ENCODE data around the gene PSMG1. TPM values are rescaled to one million over a fixed set of nuclear protein-coding genes. Genes with fewer than 3 reads are reported as not detected.
"Not testable (repeated sequence)": the region's sequence is repeated elsewhere in the genome, so short reads cannot be mapped to it uniquely, and the experiment has no call there.

PSMG1 gene
- total RNA-seq, 5 donors from 2014 or later (not counting 1 experiment from before 2014, with no cell fraction given) = 12.9 to 18.1 (median 16.8) TPM

- peaks cover 3 to 5% of the 10 kb centered on the region in 2 donors for H3K27me3 Mint-ChIP-seq
- no peak overlapping the region for H3K4me3 Mint-ChIP-seq
- H3K9me3 Mint-ChIP-seq = no peaks in the 10 kb centered on the region
- CTCF ChIA-PET = no interaction called here
- Histone ChIP-seq H3K4me3 (ENCODE audit: control insufficient read depth in 1 of 2, extremely low read depth in 1 of 2, low read length in 1 of 2) (no peak overlapping the region), H3K4me1 (ENCODE audit: control insufficient read depth in 1 of 2, extremely low read depth in 1 of 2, insufficient read depth in 2 of 2, low read length in 2 of 2) (no peaks in the 10 kb centered on the region), H3K27me3 (replicated peaks in 1 of 2; ENCODE audit: control insufficient read depth in 2 of 2, extremely low read depth in 1 of 2, insufficient read depth in 2 of 2, low read length in 1 of 2) (peaks cover 0 to 14% of the 10 kb centered on the region in 2 experiments), H3K36me3 (ENCODE audit: control insufficient read depth in 2 of 2, extremely low read depth in 1 of 2, insufficient read depth in 1 of 2, low read length in 1 of 2) (no peaks in the 10 kb centered on the region), H3K9me3 (no peaks in the 10 kb centered on the region), H3K27ac (ENCODE audit: low read length) (no peak overlapping the region)
- ATAC-seq (replicated peaks in 1 of 4) = no peak
- no peak overlapping the region for H3K27ac Mint-ChIP-seq
- POLR2A ChIA-PET = no interaction called here
- no peaks in the 10 kb centered on the region for H3K36me3 Mint-ChIP-seq
- DNase-seq = no peak
- WGBS (ENCODE audit: insufficient coverage) = 89% methylated on average over 4 of the region's 5 CpGs
- no peaks in the 10 kb centered on the region for H3K4me1 Mint-ChIP-seq
These were observed 46.5 kb downstream of the PSMG1 start for GRCh38 chr21:39136711-39137110.

GRCh38 chr21:39136138-39136537 is 47.1 kb downstream of the PSMG1 start:
- H3K9me3 Mint-ChIP-seq; H3K4me1 Mint-ChIP-seq; H3K27me3 Mint-ChIP-seq; H3K27ac ChIP-seq (ENCODE audit: low read length); ATAC-seq (replicated peaks in 1 of 4); H3K4me3 ChIP-seq (ENCODE audit: control insufficient read depth in 1 of 2, extremely low read depth in 1 of 2, low read length in 1 of 2); CTCF ChIA-PET; H3K4me1 ChIP-seq (ENCODE audit: control insufficient read depth in 1 of 2, extremely low read depth in 1 of 2, insufficient read depth in 2 of 2, low read length in 2 of 2); H3K36me3 ChIP-seq (ENCODE audit: control insufficient read depth in 2 of 2, extremely low read depth in 1 of 2, insufficient read depth in 1 of 2, low read length in 1 of 2); H3K36me3 Mint-ChIP-seq; POLR2A ChIA-PET; H3K27ac Mint-ChIP-seq; H3K9me3 ChIP-seq; H3K4me3 Mint-ChIP-seq: not testable (repeated sequence)
- WGBS (ENCODE audit: insufficient coverage) = no CpG with 5 or more reads among the region's 8 CpGs
- DNase-seq = peak in 1 of 35 experiments; percentile 5
- peaks cover 0 to 14% of the 10 kb centered on the region in 2 experiments for H3K27me3 ChIP-seq (replicated peaks in 1 of 2; ENCODE audit: control insufficient read depth in 2 of 2, extremely low read depth in 1 of 2, insufficient read depth in 2 of 2, low read length in 1 of 2)

GRCh38 chr21:39134288-39134810 is 48.9 kb downstream of the PSMG1 start:
- 87% methylated on average over 15 of the region's 15 CpGs for WGBS (ENCODE audit: insufficient coverage)
- DNase-seq (no peak), ATAC-seq (replicated peaks in 1 of 4) (no peak)
- Histone ChIP-seq H3K4me3 (ENCODE audit: control insufficient read depth in 1 of 2, extremely low read depth in 1 of 2, low read length in 1 of 2) (no peak overlapping the region), H3K36me3 (ENCODE audit: control insufficient read depth in 2 of 2, extremely low read depth in 1 of 2, insufficient read depth in 1 of 2, low read length in 1 of 2) (no peaks in the 10 kb centered on the region), H3K9me3 (no peaks in the 10 kb centered on the region), H3K27ac (ENCODE audit: low read length) (no peak overlapping the region), H3K27me3 (replicated peaks in 1 of 2; ENCODE audit: control insufficient read depth in 2 of 2, extremely low read depth in 1 of 2, insufficient read depth in 2 of 2, low read length in 1 of 2) (peaks cover 0 to 12% of the 10 kb centered on the region in 2 experiments), H3K4me1 (ENCODE audit: control insufficient read depth in 1 of 2, extremely low read depth in 1 of 2, insufficient read depth in 2 of 2, low read length in 2 of 2) (no peaks in the 10 kb centered on the region)
- ChIA-PET POLR2A (no interaction called here), CTCF (no interaction called here)
- Mint-ChIP-seq H3K27ac (no peak overlapping the region), H3K4me3 (no peak overlapping the region), H3K4me1 (no peaks in the 10 kb centered on the region), H3K9me3 (peaks cover 0 to 5% (median 0%) of the 10 kb centered on the region in 3 donors), H3K36me3 (no peaks in the 10 kb centered on the region), H3K27me3 (peaks cover 0 to 3% of the 10 kb centered on the region in 2 donors)

DNA sequence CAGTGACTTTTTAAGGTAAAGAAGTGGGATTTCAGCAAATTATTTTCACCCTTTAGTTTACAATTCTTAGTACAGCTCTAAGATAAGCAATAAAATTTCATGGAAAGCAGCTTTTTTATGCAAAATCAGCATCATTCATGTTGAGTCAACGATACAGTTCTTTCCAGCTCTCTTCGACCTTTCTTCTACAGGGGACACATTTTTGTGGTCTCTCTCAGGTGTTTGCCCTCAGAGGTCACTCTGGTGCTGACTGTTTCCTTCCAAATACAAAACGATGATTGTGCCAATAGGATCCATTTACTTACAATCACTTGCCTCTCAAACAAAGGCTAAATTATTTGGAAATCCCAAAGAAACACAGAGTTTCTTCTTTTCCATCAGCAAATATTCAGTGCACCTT is 51.0 kb downstream of the PSMG1 start:
- ChIA-PET CTCF (no interaction called here), POLR2A (no interaction called here)
- Histone ChIP-seq H3K27me3 (replicated peaks in 1 of 2; ENCODE audit: control insufficient read depth in 2 of 2, extremely low read depth in 1 of 2, insufficient read depth in 2 of 2, low read length in 1 of 2) (peaks cover 0 to 8% of the 10 kb centered on the region in 2 experiments), H3K36me3 (ENCODE audit: control insufficient read depth in 2 of 2, extremely low read depth in 1 of 2, insufficient read depth in 1 of 2, low read length in 1 of 2) (no peaks in the 10 kb centered on the region), H3K4me3 (ENCODE audit: control insufficient read depth in 1 of 2, extremely low read depth in 1 of 2, low read length in 1 of 2) (no peak overlapping the region), H3K9me3 (no peaks in the 10 kb centered on the region), H3K27ac (ENCODE audit: low read length) (no peak overlapping the region), H3K4me1 (ENCODE audit: control insufficient read depth in 1 of 2, extremely low read depth in 1 of 2, insufficient read depth in 2 of 2, low read length in 2 of 2) (no peaks in the 10 kb centered on the region)
- WGBS (ENCODE audit: insufficient coverage) = 60% methylated on average over 2 of the region's 3 CpGs
- H3K27me3 Mint-ChIP-seq = peaks cover 0 to 3% of the 10 kb centered on the region in 2 donors
- H3K4me3 Mint-ChIP-seq = no peak overlapping the region
- ATAC-seq (replicated peaks in 1 of 4) = no peak
- no peaks in the 10 kb centered on the region for H3K4me1 Mint-ChIP-seq
- no peak for DNase-seq
- no peak overlapping the region for H3K27ac Mint-ChIP-seq
- H3K9me3 Mint-ChIP-seq = peaks cover 0 to 5% (median 0%) of the 10 kb centered on the region in 3 donors
- H3K36me3 Mint-ChIP-seq = no peaks in the 10 kb centered on the region

DNA sequence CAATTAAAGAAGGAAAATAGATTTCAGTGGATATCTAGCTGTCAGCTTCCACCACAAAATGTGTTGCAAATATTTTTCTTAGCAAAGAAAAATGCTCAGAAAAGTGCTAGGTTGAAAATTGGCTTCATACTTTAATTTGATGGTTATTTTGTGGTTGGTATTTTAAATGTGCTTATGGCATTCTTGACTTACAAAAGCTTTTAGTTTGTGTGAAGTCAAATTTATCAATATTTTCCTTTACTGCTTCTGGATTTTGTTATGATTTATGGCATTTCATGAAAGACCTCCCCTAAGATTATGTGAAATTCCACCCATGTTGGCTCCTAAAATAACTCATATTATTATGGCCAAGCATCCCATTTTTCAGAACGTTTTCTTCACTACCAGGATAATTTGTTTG is 51.5 kb downstream of the PSMG1 start:
- no CpG with 5 or more reads among the region's 1 CpG for WGBS (ENCODE audit: insufficient coverage)
- H3K4me3 ChIP-seq (ENCODE audit: control insufficient read depth in 1 of 2, extremely low read depth in 1 of 2, low read length in 1 of 2) = no peak overlapping the region
- no peak for DNase-seq
- Mint-ChIP-seq H3K4me1 (no peaks in the 10 kb centered on the region), H3K27ac (no peak overlapping the region), H3K4me3 (no peak overlapping the region), H3K36me3 (no peaks in the 10 kb centered on the region), H3K27me3 (peaks cover 0 to 3% of the 10 kb centered on the region in 2 donors), H3K9me3 (peaks cover 0 to 5% (median 0%) of the 10 kb centered on the region in 3 donors)
- no peaks in the 10 kb centered on the region for H3K4me1 ChIP-seq (ENCODE audit: control insufficient read depth in 1 of 2, extremely low read depth in 1 of 2, insufficient read depth in 2 of 2, low read length in 2 of 2)
- no peaks in the 10 kb centered on the region for H3K9me3 ChIP-seq
- ChIA-PET POLR2A (no interaction called here), CTCF (no interaction called here)
- ATAC-seq (replicated peaks in 1 of 4) = no peak
- H3K36me3 ChIP-seq (ENCODE audit: control insufficient read depth in 2 of 2, extremely low read depth in 1 of 2, insufficient read depth in 1 of 2, low read length in 1 of 2) = no peaks in the 10 kb centered on the region
- H3K27me3 ChIP-seq (replicated peaks in 1 of 2; ENCODE audit: control insufficient read depth in 2 of 2, extremely low read depth in 1 of 2, insufficient read depth in 2 of 2, low read length in 1 of 2) = peaks cover 0 to 5% of the 10 kb centered on the region in 2 experiments
- H3K27ac ChIP-seq (ENCODE audit: low read length) = no peak overlapping the region

DNA sequence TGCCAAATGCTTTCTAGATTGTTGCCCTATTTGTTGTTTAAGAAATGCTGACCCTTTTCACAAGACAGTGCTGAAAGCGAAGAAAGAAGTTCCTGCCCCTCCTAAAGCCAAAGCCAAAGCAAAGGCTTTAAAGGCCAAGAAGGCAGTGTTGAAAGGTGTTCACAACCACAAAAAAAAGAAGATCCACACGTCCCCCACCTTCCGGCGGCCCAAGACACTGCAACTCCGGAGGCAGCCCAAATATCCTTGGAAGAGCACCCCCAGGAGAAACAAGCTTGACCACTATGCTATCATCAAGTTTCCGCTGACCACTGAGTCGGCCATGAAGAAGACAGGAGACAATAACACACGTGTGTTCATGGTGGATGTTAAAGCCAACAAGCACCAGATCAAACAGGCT is 55.7 kb downstream of the PSMG1 start:
- H3K36me3 ChIP-seq (ENCODE audit: control insufficient read depth in 2 of 2, extremely low read depth in 1 of 2, insufficient read depth in 1 of 2, low read length in 1 of 2) = no peaks in the 10 kb centered on the region
- H3K4me3 ChIP-seq (ENCODE audit: control insufficient read depth in 1 of 2, extremely low read depth in 1 of 2, low read length in 1 of 2) = no peak overlapping the region
- Mint-ChIP-seq H3K27me3 (no peaks in the 10 kb centered on the region), H3K4me1 (no peaks in the 10 kb centered on the region), H3K36me3 (no peaks in the 10 kb centered on the region), H3K27ac (no peak overlapping the region), H3K9me3 (peaks cover 5 to 7% (median 5%) of the 10 kb centered on the region in 3 donors), H3K4me3 (no peak overlapping the region)
- ChIA-PET POLR2A (no interaction called here), CTCF (interaction anchor here in 1 of 2 donors (0.8 kb wide), 1 partner anchor 378 kb away, joined by 3 read pairs; no protein-coding TSS in a partner anchor)
- ATAC-seq (replicated peaks in 1 of 4) = no peak
- H3K27me3 ChIP-seq (replicated peaks in 1 of 2; ENCODE audit: control insufficient read depth in 2 of 2, extremely low read depth in 1 of 2, insufficient read depth in 2 of 2, low read length in 1 of 2) = no peaks in the 10 kb centered on the region
- H3K27ac ChIP-seq (ENCODE audit: low read length) = no peak overlapping the region
- WGBS (ENCODE audit: insufficient coverage) = 83% methylated on average over 2 of the region's 8 CpGs
- no peak for DNase-seq
- no peaks in the 10 kb centered on the region for H3K4me1 ChIP-seq (ENCODE audit: control insufficient read depth in 1 of 2, extremely low read depth in 1 of 2, insufficient read depth in 2 of 2, low read length in 2 of 2)
- H3K9me3 ChIP-seq = no peaks in the 10 kb centered on the region

- no peaks in the 10 kb centered on the region for H3K9me3 ChIP-seq
- peaks cover 0 to 4% of the 10 kb centered on the region in 2 experiments for H3K4me1 ChIP-seq (ENCODE audit: control insufficient read depth in 1 of 2, extremely low read depth in 1 of 2, insufficient read depth in 2 of 2, low read length in 2 of 2)
- ChIA-PET POLR2A (no interaction called here), CTCF (interaction anchor here in 1 of 2 donors (0.5 kb wide), 1 partner anchor 624 kb away, joined by 4 read pairs; no protein-coding TSS in a partner anchor)
- H3K4me3 Mint-ChIP-seq = no peak overlapping the region
- H3K36me3 Mint-ChIP-seq = peaks cover 4% of the 10 kb centered on the region
- WGBS (ENCODE audit: insufficient coverage) = 90% methylated on average over 3 of the region's 4 CpGs
- ATAC-seq (replicated peaks in 1 of 4) (no peak), DNase-seq (no peak)
- H3K27me3 Mint-ChIP-seq = peaks cover 0 to 3% of the 10 kb centered on the region in 2 donors
- H3K9me3 Mint-ChIP-seq = peaks cover 9 to 13% (median 11%) of the 10 kb centered on the region in 3 donors
- H3K4me1 Mint-ChIP-seq = peaks cover 0 to 6% (median 4%) of the 10 kb centered on the region in 3 donors
- H3K36me3 ChIP-seq (ENCODE audit: control insufficient read depth in 2 of 2, extremely low read depth in 1 of 2, insufficient read depth in 1 of 2, low read length in 1 of 2) = no peaks in the 10 kb centered on the region
- no peak overlapping the region for H3K27ac Mint-ChIP-seq
- H3K4me3 ChIP-seq (ENCODE audit: control insufficient read depth in 1 of 2, extremely low read depth in 1 of 2, low read length in 1 of 2) = no peak overlapping the region
- H3K27me3 ChIP-seq (replicated peaks in 1 of 2; ENCODE audit: control insufficient read depth in 2 of 2, extremely low read depth in 1 of 2, insufficient read depth in 2 of 2, low read length in 1 of 2) = no peaks in the 10 kb centered on the region
- no peak overlapping the region for H3K27ac ChIP-seq (ENCODE audit: low read length)
These were observed 56.8 kb downstream of the PSMG1 start for GRCh38 chr21:39126486-39126806.

Measured in T-cell (primary cell).